ENCODE data around the gene PCDHGB1.
"Not testable (repeated sequence)": the region's sequence is repeated elsewhere in the genome, so short reads cannot be mapped to it uniquely, and the experiment has no call there.

The PCDHGB1 gene

DNA sequence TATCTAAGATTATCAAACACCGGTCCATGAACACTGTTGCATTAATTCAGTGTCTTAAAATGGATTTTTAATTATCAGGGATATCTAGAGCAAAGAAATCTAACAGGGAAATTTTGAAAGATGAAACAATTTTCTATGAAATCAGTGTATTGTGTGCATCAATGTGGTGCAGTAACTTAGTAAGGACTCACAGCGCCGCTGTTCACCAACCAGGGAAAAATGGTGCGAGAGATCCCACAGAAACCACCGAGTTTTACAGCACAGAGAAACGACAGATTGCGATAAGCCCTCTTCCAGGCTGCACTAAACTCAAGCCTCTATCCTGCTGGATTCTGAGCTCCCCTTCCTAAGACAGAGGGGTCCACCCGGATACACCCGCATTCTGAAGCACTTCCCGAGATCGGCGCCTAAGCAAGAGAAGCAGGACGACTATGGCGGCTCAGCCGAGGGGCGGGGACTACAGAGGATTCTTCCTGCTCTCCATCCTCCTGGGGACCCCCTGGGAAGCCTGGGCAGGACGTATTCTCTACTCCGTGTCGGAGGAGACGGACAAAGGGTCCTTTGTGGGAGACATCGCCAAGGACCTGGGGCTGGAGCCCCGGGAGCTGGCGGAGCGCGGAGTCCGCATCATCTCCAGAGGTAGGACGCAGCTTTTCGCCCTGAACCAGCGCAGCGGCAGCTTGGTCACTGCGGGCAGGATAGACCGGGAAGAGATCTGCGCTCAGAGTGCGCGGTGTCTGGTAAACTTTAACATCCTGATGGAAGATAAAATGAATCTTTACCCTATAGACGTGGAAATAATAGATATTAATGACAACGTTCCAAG lies 32.8 kb downstream of the PCDHGB1 start, which contains the start of gene PCDHGA7:
TSS of gene PCDHGA7 (plus strand) at position 274 of the 826 bp plus-strand sequence. CDS start at position 432, 158 bp downstream.
- ChIA-PET CTCF (interaction anchor here (0.7 to 1.5 kb wide), 4 partner anchors 14 to 181 kb away, joined by 3 to 5 read pairs (median 4); partner anchors contain the start of gene TAF7), POLR2A (no interaction called here)
- H3K4me3 ChIP-seq (ENCODE audit: control insufficient read depth in 1 of 7, extremely low read depth in 1 of 7, insufficient read depth in 4 of 7, low read depth in 2 of 7, low read length in 6 of 7): peak within 1 kb of the TSS in 6 of 7 experiments; percentile 16 to 63 (median 51)
- no peaks in the 10 kb centered on the region for H3K36me3 ChIP-seq (ENCODE audit: control insufficient read depth in 4 of 4, insufficient read depth in 4 of 4, low read length in 3 of 4)
- H3K27me3 ChIP-seq (replicated peaks in 2 of 5; ENCODE audit: control insufficient read depth in 4 of 5, insufficient read depth in 5 of 5, low read length in 4 of 5): peaks cover 6 to 57% (median 28%) of the 10 kb centered on the region in 5 experiments
- no peak within 1 kb of the TSS for H3K27ac ChIP-seq (ENCODE audit: insufficient read depth in 1 of 2, low read depth in 1 of 2, low read length in 2 of 2, poor library complexity in 1 of 2, severe bottlenecking in 2 of 2)
- WGBS (ENCODE audit: insufficient coverage): 6% methylated on average over 31 of the region's 37 CpGs
- no peaks in the 10 kb centered on the region for H3K4me1 ChIP-seq (ENCODE audit: control extremely low read depth in 1 of 4, control insufficient read depth in 4 of 4, insufficient read depth in 4 of 4, low read length in 3 of 4)
- DNase-seq: peak in 2 of 3 donors; percentile 54 to 58
- H3K9me3 ChIP-seq (ENCODE audit: control extremely low read depth in 1 of 5, control insufficient read depth in 4 of 5, insufficient read depth in 2 of 5, low read depth in 1 of 5, low read length in 4 of 5): peaks cover 3 to 62% (median 39%) of the 10 kb centered on the region in 5 experiments

DNA sequence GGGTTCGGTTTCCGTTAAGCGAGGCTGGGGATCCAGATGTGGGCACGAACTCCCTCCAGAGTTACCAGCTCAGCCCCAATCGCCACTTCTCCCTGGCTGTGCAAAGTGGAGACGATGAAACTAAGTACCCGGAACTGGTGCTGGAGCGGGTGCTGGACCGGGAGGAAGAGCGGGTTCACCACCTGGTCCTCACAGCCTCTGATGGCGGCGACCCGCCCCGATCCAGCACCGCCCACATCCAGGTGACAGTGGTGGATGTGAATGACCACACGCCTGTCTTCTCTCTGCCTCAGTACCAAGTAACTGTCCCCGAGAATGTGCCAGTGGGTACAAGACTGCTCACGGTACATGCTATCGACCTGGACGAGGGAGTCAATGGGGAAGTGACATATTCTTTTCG lies 33.4 kb downstream of the PCDHGB1 start:
- peaks cover 7 to 58% (median 29%) of the 10 kb centered on the region in 5 experiments for H3K27me3 ChIP-seq (replicated peaks in 2 of 5; ENCODE audit: control insufficient read depth in 4 of 5, insufficient read depth in 5 of 5, low read length in 4 of 5)
- WGBS (ENCODE audit: insufficient coverage): 29% methylated on average over 13 of the region's 21 CpGs
- H3K4me3 ChIP-seq (ENCODE audit: control insufficient read depth in 1 of 7, extremely low read depth in 1 of 7, insufficient read depth in 4 of 7, low read depth in 2 of 7, low read length in 6 of 7): peak overlapping the region in 2 of 7 experiments; percentile 62 to 63
- H3K9me3 ChIP-seq (ENCODE audit: control extremely low read depth in 1 of 5, control insufficient read depth in 4 of 5, insufficient read depth in 2 of 5, low read depth in 1 of 5, low read length in 4 of 5): peaks cover 3 to 60% (median 42%) of the 10 kb centered on the region in 5 experiments
- ChIA-PET POLR2A (no interaction called here), CTCF (interaction anchor here (0.7 to 1.5 kb wide), 3 partner anchors 13 to 180 kb away, joined by 3 to 5 read pairs (median 4); no protein-coding TSS in a partner anchor)
- no peak for DNase-seq
- no peak overlapping the region for H3K27ac ChIP-seq (ENCODE audit: insufficient read depth in 1 of 2, low read depth in 1 of 2, low read length in 2 of 2, poor library complexity in 1 of 2, severe bottlenecking in 2 of 2)
- H3K36me3 ChIP-seq (ENCODE audit: control insufficient read depth in 4 of 4, insufficient read depth in 4 of 4, low read length in 3 of 4): no peaks in the 10 kb centered on the region
- H3K4me1 ChIP-seq (ENCODE audit: control extremely low read depth in 1 of 4, control insufficient read depth in 4 of 4, insufficient read depth in 4 of 4, low read length in 3 of 4): no peaks in the 10 kb centered on the region

DNA sequence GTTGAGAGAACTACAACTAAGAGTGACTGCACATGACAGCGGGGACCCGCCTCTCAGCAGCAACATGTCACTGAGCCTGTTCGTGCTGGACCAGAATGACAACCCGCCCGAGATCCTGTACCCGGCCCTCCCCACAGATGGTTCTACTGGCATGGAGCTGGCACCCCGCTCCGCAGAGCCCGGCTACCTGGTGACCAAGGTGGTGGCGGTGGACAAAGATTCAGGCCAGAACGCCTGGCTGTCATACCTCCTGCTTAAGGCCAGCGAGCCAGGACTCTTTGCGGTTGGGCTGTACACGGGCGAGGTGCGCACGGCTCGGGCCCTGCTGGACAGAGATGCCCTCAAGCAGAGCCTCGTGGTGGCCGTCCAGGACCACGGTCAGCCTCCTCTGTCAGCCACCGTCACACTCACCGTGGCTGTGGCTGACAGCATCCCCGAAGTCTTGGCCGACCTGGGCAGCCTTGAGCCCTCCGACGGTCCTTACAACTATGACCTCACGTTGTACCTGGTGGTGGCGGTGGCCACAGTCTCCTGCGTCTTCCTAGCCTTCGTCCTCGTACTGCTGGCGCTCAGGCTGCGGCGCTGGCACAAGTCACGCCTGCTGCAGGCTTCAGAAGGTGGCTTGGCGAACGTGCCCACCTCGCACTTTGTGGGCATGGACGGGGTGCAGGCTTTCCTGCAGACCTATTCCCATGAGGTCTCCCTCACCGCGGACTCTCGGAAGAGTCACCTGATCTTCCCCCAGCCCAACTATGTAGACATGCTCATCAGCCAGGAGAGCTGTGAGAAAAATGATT lies 34.8 kb downstream of the PCDHGB1 start:
- Histone ChIP-seq H3K4me3 (ENCODE audit: control insufficient read depth in 1 of 7, extremely low read depth in 1 of 7, insufficient read depth in 4 of 7, low read depth in 2 of 7, low read length in 6 of 7) (no peak overlapping the region), H3K36me3 (ENCODE audit: control insufficient read depth in 4 of 4, insufficient read depth in 4 of 4, low read length in 3 of 4) (peaks cover 0 to 4% (median 0%) of the 10 kb centered on the region in 4 experiments), H3K9me3 (ENCODE audit: control extremely low read depth in 1 of 5, control insufficient read depth in 4 of 5, insufficient read depth in 2 of 5, low read depth in 1 of 5, low read length in 4 of 5) (peaks cover 2 to 69% (median 53%) of the 10 kb centered on the region in 5 experiments), H3K4me1 (ENCODE audit: control extremely low read depth in 1 of 4, control insufficient read depth in 4 of 4, insufficient read depth in 4 of 4, low read length in 3 of 4) (no peaks in the 10 kb centered on the region), H3K27ac (ENCODE audit: insufficient read depth in 1 of 2, low read depth in 1 of 2, low read length in 2 of 2, poor library complexity in 1 of 2, severe bottlenecking in 2 of 2) (no peak overlapping the region), H3K27me3 (replicated peaks in 2 of 5; ENCODE audit: control insufficient read depth in 4 of 5, insufficient read depth in 5 of 5, low read length in 4 of 5) (peaks cover 14 to 72% (median 34%) of the 10 kb centered on the region in 5 experiments)
- 44% methylated on average over 42 of the region's 43 CpGs for WGBS (ENCODE audit: insufficient coverage)
- ChIA-PET CTCF (no interaction called here), POLR2A (no interaction called here)
- no peak for DNase-seq

DNA sequence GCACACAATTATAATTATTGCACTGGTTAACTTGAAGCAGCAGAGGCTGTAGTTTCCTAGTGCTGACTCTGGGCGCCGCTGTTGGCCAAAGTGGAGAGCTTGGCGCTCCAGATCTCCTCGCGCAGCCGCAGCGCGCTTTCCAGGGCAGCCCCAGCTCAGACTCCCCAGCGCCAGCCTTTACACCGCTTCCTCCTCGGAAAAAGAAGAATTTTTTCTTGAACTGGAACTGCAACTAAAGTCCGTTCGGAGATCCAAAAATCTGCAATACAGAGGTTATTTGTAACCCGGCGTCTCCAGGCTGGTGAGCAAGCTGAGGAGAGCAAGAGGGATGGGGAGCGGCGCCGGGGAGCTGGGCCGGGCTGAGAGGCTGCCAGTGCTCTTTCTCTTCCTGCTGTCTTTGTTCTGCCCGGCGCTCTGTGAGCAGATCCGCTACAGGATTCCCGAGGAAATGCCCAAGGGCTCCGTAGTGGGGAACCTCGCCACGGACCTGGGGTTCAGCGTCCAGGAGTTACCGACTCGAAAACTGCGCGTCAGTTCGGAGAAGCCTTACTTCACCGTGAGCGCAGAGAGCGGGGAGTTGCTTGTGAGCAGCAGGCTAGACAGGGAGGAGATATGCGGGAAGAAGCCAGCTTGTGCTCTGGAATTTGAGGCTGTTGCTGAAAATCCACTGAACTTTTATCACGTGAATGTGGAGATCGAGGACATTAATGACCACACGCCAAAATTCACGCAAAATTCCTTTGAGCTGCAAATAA lies 37.8 kb downstream of the PCDHGB1 start, which contains the start of gene PCDHGB4:
TSS of gene PCDHGB4 (plus strand) at position 142 of the 755 bp plus-strand sequence. CDS start at position 329, 187 bp downstream.
- Histone ChIP-seq H3K9me3 (ENCODE audit: control extremely low read depth in 1 of 5, control insufficient read depth in 4 of 5, insufficient read depth in 2 of 5, low read depth in 1 of 5, low read length in 4 of 5) (peaks cover 0 to 78% (median 53%) of the 10 kb centered on the region in 5 experiments), H3K4me3 (ENCODE audit: control insufficient read depth in 1 of 7, extremely low read depth in 1 of 7, insufficient read depth in 4 of 7, low read depth in 2 of 7, low read length in 6 of 7) (peak within 1 kb of the TSS in 3 of 7 experiments; percentile 24 to 57 (median 36)), H3K27me3 (replicated peaks in 2 of 5; ENCODE audit: control insufficient read depth in 4 of 5, insufficient read depth in 5 of 5, low read length in 4 of 5) (peaks cover 13 to 80% (median 36%) of the 10 kb centered on the region in 5 experiments)
- H3K36me3 ChIP-seq (ENCODE audit: control insufficient read depth in 4 of 4, insufficient read depth in 4 of 4, low read length in 3 of 4); POLR2A ChIA-PET; H3K27ac ChIP-seq (ENCODE audit: insufficient read depth in 1 of 2, low read depth in 1 of 2, low read length in 2 of 2, poor library complexity in 1 of 2, severe bottlenecking in 2 of 2); H3K4me1 ChIP-seq (ENCODE audit: control extremely low read depth in 1 of 4, control insufficient read depth in 4 of 4, insufficient read depth in 4 of 4, low read length in 3 of 4): not testable (repeated sequence)
- CTCF ChIA-PET: interaction anchor here (1.0 to 1.8 kb wide), 7 partner anchors 9 to 176 kb away, joined by 3 to 5 read pairs (median 4); partner anchors contain the start of gene PCDHGA12
- peak; percentile 32 to 70 (median 67) for DNase-seq
- WGBS (ENCODE audit: insufficient coverage): 14% methylated on average over 11 of the region's 40 CpGs

DNA sequence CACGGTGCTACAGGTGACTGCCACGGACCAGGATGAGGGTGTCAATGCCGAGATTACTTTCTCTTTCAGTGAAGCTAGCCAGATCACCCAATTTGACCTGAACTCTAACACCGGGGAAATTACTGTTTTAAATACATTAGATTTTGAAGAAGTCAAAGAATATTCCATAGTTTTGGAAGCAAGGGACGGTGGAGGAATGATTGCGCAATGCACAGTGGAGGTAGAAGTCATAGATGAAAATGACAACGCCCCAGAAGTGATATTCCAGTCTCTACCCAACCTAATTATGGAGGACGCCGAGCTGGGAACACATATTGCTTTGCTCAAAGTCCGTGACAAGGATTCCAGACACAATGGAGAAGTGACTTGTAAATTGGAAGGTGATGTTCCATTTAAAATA lies 38.8 kb downstream of the PCDHGB1 start:
- no peaks in the 10 kb centered on the region for H3K4me1 ChIP-seq (ENCODE audit: control extremely low read depth in 1 of 4, control insufficient read depth in 4 of 4, insufficient read depth in 4 of 4, low read length in 3 of 4)
- POLR2A ChIA-PET: no interaction called here
- H3K36me3 ChIP-seq (ENCODE audit: control insufficient read depth in 4 of 4, insufficient read depth in 4 of 4, low read length in 3 of 4): peaks cover 0 to 8% (median 0%) of the 10 kb centered on the region in 4 experiments
- CTCF ChIA-PET: interaction anchor here (1.2 to 1.7 kb wide), 3 partner anchors 8 to 42 kb away, joined by 3 to 4 read pairs (median 4); partner anchors contain the start of gene PCDHGA12
- peaks cover 0 to 78% (median 54%) of the 10 kb centered on the region in 5 experiments for H3K9me3 ChIP-seq (ENCODE audit: control extremely low read depth in 1 of 5, control insufficient read depth in 4 of 5, insufficient read depth in 2 of 5, low read depth in 1 of 5, low read length in 4 of 5)
- H3K27me3 ChIP-seq (replicated peaks in 2 of 5; ENCODE audit: control insufficient read depth in 4 of 5, insufficient read depth in 5 of 5, low read length in 4 of 5): peaks cover 11 to 80% (median 38%) of the 10 kb centered on the region in 5 experiments
- no peak overlapping the region for H3K4me3 ChIP-seq (ENCODE audit: control insufficient read depth in 1 of 7, extremely low read depth in 1 of 7, insufficient read depth in 4 of 7, low read depth in 2 of 7, low read length in 6 of 7)
- WGBS (ENCODE audit: insufficient coverage): 31% methylated on average over 5 of the region's 10 CpGs
- H3K27ac ChIP-seq (ENCODE audit: insufficient read depth in 1 of 2, low read depth in 1 of 2, low read length in 2 of 2, poor library complexity in 1 of 2, severe bottlenecking in 2 of 2): no peak overlapping the region
- no peak for DNase-seq

All from common myeloid progenitor, CD34-positive (primary cell).